A549 (cell line): ENCODE results near the gene C1QTNF12. TPM values are rescaled to one million over a fixed set of nuclear protein-coding genes. Genes with fewer than 3 reads are reported as not detected.

Experiments
- ATAC-seq, 2 experiments: fragments of 200-7000 bp in 1 of 2; fragments of >200 bp in 1 of 2; cut with Nextera tagmentation in 1 of 2; cut with Tn5 transposase in 1 of 2; 3 replicates each; pipeline versions ENCODE4 v1.8.0 to v1.9.1; 2018 to 2020; ENCODE audit warnings: mild to moderate bottlenecking in 1 of 2, moderate library complexity in 1 of 2
- CTCF ChIA-PET: fragments of 300-600 bp; sonication (Branson Sonifier 250); formaldehyde crosslinking; extraction: SDS; loops from one replicate; lab custom pipeline; 2021; ENCODE audit warnings: antibody characterized with exemption, inconsistent platforms; lab: Yijun Ruan, JAX
- POLR2A ChIA-PET: fragments of 350-600 bp; formaldehyde crosslinking; extraction: SDS; loops from one replicate; lab custom pipeline; 2021; ENCODE audit warnings: antibody characterized with exemption, inconsistent platforms; lab: Yijun Ruan, JAX
- DNase-seq, 2 experiments: peaks; one replicate each; pipeline versions ENCODE4 v3.0.0 to v3.0.0-alpha.2; 2011 to 2016; ENCODE audit warnings: low read depth in 1 of 2, low spot score in 1 of 2
- FAIRE-seq: peaks from 2 replicates; lab custom pipeline; 2011; peaks lifted over from hg19 to GRCh38; lab: Jason Lieb, UNC
- H3K27ac ChIP-seq, 2 experiments: fragments of >200 bp; sonication (Bioruptor Twin); formaldehyde crosslinking; 3 replicates each; pipeline ENCODE4 v1.5.1; 2016 to 2017
- H3K4me1 ChIP-seq: fragments of >200 bp; sonication (Bioruptor Twin); formaldehyde crosslinking; 3 replicates; pipeline ENCODE4 v1.6.1; 2016
- H3K4me2 ChIP-seq: fragments of >200 bp; sonication (Bioruptor Twin); formaldehyde crosslinking; 3 replicates; pipeline ENCODE4 v1.6.1; 2016
- H3K4me3 ChIP-seq: fragments of >200 bp; sonication (Bioruptor Twin); formaldehyde crosslinking; 3 replicates; pipeline ENCODE4 v1.5.1; 2016
- H3K9me3 ChIP-seq: fragments of >200 bp; sonication (Bioruptor Twin); formaldehyde crosslinking; 3 replicates; pipeline ENCODE4 v1.6.1; 2016
- BCL3 ChIP-seq: fragments of >200 bp; sonication (Bioruptor Twin); formaldehyde crosslinking; IDR thresholded peaks from 3 replicates; pipeline ENCODE4 v1.6.1; 2016
- CHD2 ChIP-seq: fragments of 150-350 bp; IDR thresholded peaks from 2 replicates; pipeline ENCODE4 v1.6.1; 2014; ENCODE audit warnings: low read length; ENCODE audit not compliant: partially characterized antibody
- CHD4 ChIP-seq: fragments of 200-600 bp; sonication (generic); IDR thresholded peaks from 2 replicates; pipeline ENCODE4 v1.6.1; 2016; ENCODE audit warnings: antibody characterized with exemption, mild to moderate bottlenecking, borderline replicate concordance
- E2F6 ChIP-seq: IDR thresholded peaks from 2 replicates; pipeline ENCODE4 v1.6.1; 2012; ENCODE audit warnings: low read depth, borderline replicate concordance
- EHMT2 ChIP-seq: fragments of 200-600 bp; sonication (generic); IDR thresholded peaks from 2 replicates; pipeline ENCODE4 v1.6.1; 2016; ENCODE audit warnings: antibody characterized with exemption, low read depth, mild to moderate bottlenecking, moderate library complexity
- FOSB ChIP-seq: fragments of 250-450 bp; sonication (Bioruptor Pico); IDR thresholded peaks from 2 replicates; pipeline ENCODE4 v1.5.0; 2020; ENCODE audit warnings: mild to moderate bottlenecking, moderate library complexity
- FOXS1 ChIP-seq: fragments of 250-450 bp; sonication (Bioruptor Pico); IDR thresholded peaks from 2 replicates; pipeline ENCODE4 v1.5.0; 2020; ENCODE audit warnings: mild to moderate bottlenecking, moderate library complexity
- HEYL ChIP-seq: fragments of 250-450 bp; sonication (Bioruptor Pico); IDR thresholded peaks from 2 replicates; pipeline ENCODE4 v1.8.0; 2021; ENCODE audit warnings: mild to moderate bottlenecking, moderate library complexity
- HOXA7 ChIP-seq: fragments of 250-450 bp; sonication (Bioruptor Pico); IDR thresholded peaks from 2 replicates; pipeline ENCODE4 v1.5.0; 2020; ENCODE audit warnings: mild to moderate bottlenecking, moderate library complexity
- KDM5A ChIP-seq: fragments of 200-600 bp; sonication (generic); IDR thresholded peaks from 2 replicates; pipeline ENCODE4 v1.6.1; 2016; ENCODE audit warnings: antibody characterized with exemption, mild to moderate bottlenecking
- MYC ChIP-seq: IDR thresholded peaks from 2 replicates; pipeline ENCODE4 v1.6.1; 2012; ENCODE audit warnings: mild to moderate bottlenecking, inconsistent platforms, low read length, improper control_type of control experiment, borderline replicate concordance
- NFE2L2 ChIP-seq: fragments of 150-350 bp; conservative IDR thresholded peaks from 2 replicates; pipeline ENCODE4 v1.6.1; 2014; ENCODE audit warnings: low read length
- NR3C1 ChIP-seq: fragments of >200 bp; sonication (Bioruptor Twin); formaldehyde crosslinking; IDR thresholded peaks from 3 replicates; pipeline ENCODE4 v1.6.1; 2017
- POLR2A ChIP-seq: IDR thresholded peaks from 2 replicates; pipeline ENCODE4 v1.6.1; 2012; ENCODE audit warnings: mild to moderate bottlenecking, low read length
- RAD21 ChIP-seq, 2 experiments: fragments of >200 bp in 1 of 2; sonication (Bioruptor Twin) in 1 of 2; formaldehyde crosslinking in 1 of 2; IDR thresholded peaks in 1 of 2; conservative IDR thresholded peaks in 1 of 2; 2 replicates in 1 of 2; 3 replicates in 1 of 2; pipeline ENCODE4 v1.6.1; 2012 to 2018; ENCODE audit warnings: inconsistent platforms in 1 of 2
- RCOR1 ChIP-seq: fragments of 150-350 bp; IDR thresholded peaks from 2 replicates; pipeline ENCODE4 v1.6.1; 2014; ENCODE audit warnings: antibody characterized with exemption, low read length, low read depth
- RFX5 ChIP-seq: fragments of 450-650 bp; IDR thresholded peaks from 2 replicates; pipeline ENCODE4 v1.7.1; 2014; ENCODE audit warnings: antibody characterized with exemption, mild to moderate bottlenecking, moderate library complexity
- TFCP2L1 ChIP-seq: fragments of 250-450 bp; sonication (Bioruptor Pico); IDR thresholded peaks from 2 replicates; pipeline ENCODE4 v1.5.0; 2021; ENCODE audit warnings: mild to moderate bottlenecking
- TP53 ChIP-seq: fragments of 250-450 bp; sonication (Bioruptor Pico); IDR thresholded peaks from 2 replicates; pipeline ENCODE4 v1.5.0; 2021; ENCODE audit warnings: mild to moderate bottlenecking, moderate library complexity
- ZFP36 ChIP-seq: fragments of 450-650 bp; IDR thresholded peaks from 2 replicates; pipeline ENCODE4 v1.6.1; 2014; ENCODE audit warnings: borderline replicate concordance; ENCODE audit not compliant: partially characterized antibody
- WGBS: methylation state at CpG from one replicate; pipeline ENCODE4 v1.1.6; 2017; ENCODE audit errors: missing lambda C conversion rate; 5-methylcytosine and 5-hydroxymethylcytosine counted together
- polyA plus RNA-seq, 4 experiments: library from polyadenylated mRNA; depleted of rRNA in 3 of 4; stranded (reverse); fragments of >200 nt; fragmentation: RNase III in 1 of 4; extraction: RNeasy Plus Mini Kit Qiagen cat#74134 plus additional on column Dnase treatment in 1 of 4; gene quantifications; 2 replicates in 3 of 4; 3 replicates in 1 of 4; pipeline ENCODE4 v1.2.3, GENCODE V29; 2011 to 2017
- TF ChIP-seq, protein P1 (sequence below): fragments of >200 bp; sonication (Bioruptor Twin); formaldehyde crosslinking; IDR thresholded peaks from 3 replicates; pipeline ENCODE4 v1.5.1; 2016
- TF ChIP-seq, protein P2 (sequence below): fragments of >200 bp; sonication (Bioruptor Twin); formaldehyde crosslinking; IDR thresholded peaks from 2 replicates; pipeline ENCODE4 v1.6.1; 2016

The C1QTNF12 gene
- polyA plus RNA-seq, 2 of the 4 experiments (the other 2 are of a cell fraction) = 0.47 to 0.83 TPM

DNA sequence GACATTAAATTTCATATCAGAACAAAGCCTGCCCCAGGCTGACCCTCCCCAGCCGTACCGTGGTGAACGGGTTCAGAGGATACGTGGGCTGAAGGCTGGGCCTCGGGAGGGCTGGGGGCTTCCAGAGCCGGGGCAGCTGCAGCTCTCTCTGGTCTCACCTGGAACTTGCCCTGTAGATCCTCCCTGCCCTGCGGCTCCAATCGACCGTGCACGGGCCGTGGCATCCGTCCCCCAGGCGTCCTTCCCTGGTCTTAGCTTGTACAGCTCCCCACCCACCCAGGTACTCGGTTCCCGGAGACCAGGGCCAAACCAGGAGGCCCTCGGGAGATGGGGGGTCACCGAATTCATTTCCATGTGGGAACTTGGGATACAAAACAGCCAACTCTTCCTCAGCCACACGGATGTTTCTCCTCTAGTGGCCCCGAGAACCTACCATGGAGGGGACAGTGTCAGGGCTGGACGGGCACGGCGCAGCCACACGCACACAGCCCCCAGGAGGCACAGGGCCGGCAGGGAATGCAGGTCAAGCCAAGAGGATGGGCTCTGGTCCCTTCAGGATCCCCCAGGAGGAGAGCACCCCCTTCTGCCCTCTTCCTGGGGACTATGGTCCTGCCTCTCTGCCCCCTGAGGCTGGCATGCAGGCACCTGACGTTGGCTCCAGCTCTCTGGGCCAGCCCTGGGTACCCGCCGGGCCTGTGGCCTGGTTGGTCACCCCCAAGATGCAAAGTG is 11.3 kb downstream of the C1QTNF12 start:
- ChIA-PET CTCF (interaction anchor here (9.4 kb wide), 1 partner anchor 113 kb away, joined by 46 read pairs; no protein-coding TSS in a partner anchor), POLR2A (no interaction called here)
- Histone ChIP-seq H3K27ac (no peak overlapping the region), H3K9me3 (no peaks in the 10 kb centered on the region), H3K4me2 (no peak overlapping the region), H3K4me1 (peaks cover 42% of the 10 kb centered on the region), H3K4me3 (no peak overlapping the region)
- FAIRE-seq (no peak), ATAC-seq (no peak), DNase-seq (no peak)
- 91% methylated on average over 20 of the region's 27 CpGs for WGBS
- TF ChIP-seq RFX5 (no peak), HEYL (CRISPR knock-in tag) (no peak), FOXS1 (CRISPR knock-in tag) (no peak), POLR2A (peak; percentile 35; the same call in 1 of the 2 replicates)

- no peak for ATAC-seq
- ChIA-PET CTCF (interaction anchor here (9.4 kb wide), 1 partner anchor 112 kb away, joined by 46 read pairs; no protein-coding TSS in a partner anchor), POLR2A (no interaction called here)
- no peak for DNase-seq
- Histone ChIP-seq H3K4me3 (no peak overlapping the region), H3K9me3 (no peaks in the 10 kb centered on the region), H3K4me2 (no peak overlapping the region), H3K4me1 (peaks cover 36% of the 10 kb centered on the region), H3K27ac (no peak overlapping the region)
- no peak for TF ChIP-seq EHMT2
- no peak for TF ChIP-seq CHD2
- TF ChIP-seq FOSB (CRISPR knock-in tag) = no peak
- no peak for TF ChIP-seq HOXA7
- TF ChIP-seq, protein P1, sequence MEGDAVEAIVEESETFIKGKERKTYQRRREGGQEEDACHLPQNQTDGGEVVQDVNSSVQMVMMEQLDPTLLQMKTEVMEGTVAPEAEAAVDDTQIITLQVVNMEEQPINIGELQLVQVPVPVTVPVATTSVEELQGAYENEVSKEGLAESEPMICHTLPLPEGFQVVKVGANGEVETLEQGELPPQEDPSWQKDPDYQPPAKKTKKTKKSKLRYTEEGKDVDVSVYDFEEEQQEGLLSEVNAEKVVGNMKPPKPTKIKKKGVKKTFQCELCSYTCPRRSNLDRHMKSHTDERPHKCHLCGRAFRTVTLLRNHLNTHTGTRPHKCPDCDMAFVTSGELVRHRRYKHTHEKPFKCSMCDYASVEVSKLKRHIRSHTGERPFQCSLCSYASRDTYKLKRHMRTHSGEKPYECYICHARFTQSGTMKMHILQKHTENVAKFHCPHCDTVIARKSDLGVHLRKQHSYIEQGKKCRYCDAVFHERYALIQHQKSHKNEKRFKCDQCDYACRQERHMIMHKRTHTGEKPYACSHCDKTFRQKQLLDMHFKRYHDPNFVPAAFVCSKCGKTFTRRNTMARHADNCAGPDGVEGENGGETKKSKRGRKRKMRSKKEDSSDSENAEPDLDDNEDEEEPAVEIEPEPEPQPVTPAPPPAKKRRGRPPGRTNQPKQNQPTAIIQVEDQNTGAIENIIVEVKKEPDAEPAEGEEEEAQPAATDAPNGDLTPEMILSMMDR = no peak
- TF ChIP-seq MYC = no peak
- FAIRE-seq = no peak
- 87% methylated on average over 20 of the region's 28 CpGs for WGBS
Measured at GRCh38 chr1:1234180-1234808, 12.2 kb downstream of the C1QTNF12 start.

DNA sequence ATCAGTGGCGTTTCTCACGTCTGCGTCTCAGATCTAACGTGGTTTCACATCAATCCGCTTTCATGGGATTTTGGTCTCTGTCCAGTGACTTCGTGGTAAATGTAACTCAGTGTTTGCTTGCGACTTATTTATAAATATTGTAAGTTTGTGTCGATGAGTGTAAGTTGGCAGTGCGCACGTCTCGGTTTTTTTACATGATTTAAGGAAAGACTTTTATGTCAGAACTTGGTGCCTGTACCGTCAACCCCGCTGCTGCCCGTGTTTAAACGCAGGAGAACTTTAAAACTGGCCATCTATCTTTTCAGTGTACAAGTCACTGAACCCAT is 13.0 kb downstream of the C1QTNF12 start:
- ATAC-seq (no peak), FAIRE-seq (no peak), DNase-seq (no peak)
- H3K9me3 ChIP-seq = no peaks in the 10 kb centered on the region
- H3K4me2 ChIP-seq = peak overlapping the region; percentile 81
- ChIA-PET POLR2A (no interaction called here), CTCF (interaction anchor here (9.4 kb wide), 1 partner anchor 112 kb away, joined by 46 read pairs; no protein-coding TSS in a partner anchor)
- TF ChIP-seq RAD21 (conservative IDR thresholded peaks at IDR 0.05 in 1 of 2, IDR thresholded peaks at IDR 0.05 in 1 of 2) (no peak), ZFP36 (no peak), CHD2 (no peak), HOXA7 (no peak), TFCP2L1 (CRISPR knock-in tag) (no peak), NR3C1 (no peak), TP53 (no peak), BCL3 (no peak), E2F6 (no peak), KDM5A (no peak), RCOR1 (no peak), CHD4 (no peak), POLR2A (no peak), NFE2L2 (no peak), FOSB (CRISPR knock-in tag) (no peak)
- TF ChIP-seq, protein P2, sequence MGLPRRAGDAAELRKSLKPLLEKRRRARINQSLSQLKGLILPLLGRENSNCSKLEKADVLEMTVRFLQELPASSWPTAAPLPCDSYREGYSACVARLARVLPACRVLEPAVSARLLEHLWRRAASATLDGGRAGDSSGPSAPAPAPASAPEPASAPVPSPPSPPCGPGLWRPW = no peak
- 97% methylated on average over 15 of the region's 15 CpGs for WGBS
- H3K4me3 ChIP-seq = peak overlapping the region; percentile 52; the same call in 1 of the 3 replicates
- H3K4me1 ChIP-seq = peaks cover 36% of the 10 kb centered on the region
- H3K27ac ChIP-seq = no peak overlapping the region
